Dedifferentiated amniotic fluid mesenchymal stem cell (primary cell): ENCODE measurements around the gene ENTPD2.

Experiments
- DNase-seq: peaks from one replicate; pipeline ENCODE4 v3.0.0-alpha.2; 2016; ENCODE audit errors: extremely low spot score

The ENTPD2 gene

GRCh38 chr9:137030006-137030405 is 23.9 kb downstream of the ENTPD2 start:
- DNase-seq, result no peak

- peak; percentile 40 for DNase-seq
Observed at GRCh38 chr9:137029058-137029936, 24.6 kb downstream of the ENTPD2 start.

- DNase-seq, result peak; percentile 31
Observed at GRCh38 chr9:137028263-137029057, 25.4 kb downstream of the ENTPD2 start.

GRCh38 chr9:137027369-137028262 is 26.2 kb downstream of the ENTPD2 start, which contains the start of gene ABCA2:
Gene ABCA2 (minus strand): TSS chr9:137028237. CDS start chr9:137028140, 97 bp downstream.
- no peak for DNase-seq

- DNase-seq, result no peak
Observed at GRCh38 chr9:137026828-137027227, 27.0 kb downstream of the ENTPD2 start.

- no peak for DNase-seq
Observed at GRCh38 chr9:137026384-137026783, 27.5 kb downstream of the ENTPD2 start.

- no peak for DNase-seq
Observed at GRCh38 chr9:137025517-137025966, 28.3 kb downstream of the ENTPD2 start.

- no peak for DNase-seq
Observed at GRCh38 chr9:137023583-137023991, 30.3 kb downstream of the ENTPD2 start.

GRCh38 chr9:137023157-137023556 is 30.7 kb downstream of the ENTPD2 start:
- no peak for DNase-seq

- no peak for DNase-seq
Observed at GRCh38 chr9:137022662-137023008, 31.2 kb downstream of the ENTPD2 start.

GRCh38 chr9:137021979-137022661 is 31.7 kb downstream of the ENTPD2 start:
- no peak for DNase-seq

- DNase-seq, result no peak
Observed at GRCh38 chr9:137021568-137021978, 32.3 kb downstream of the ENTPD2 start.

- no peak for DNase-seq
Observed at GRCh38 chr9:137020771-137021567, 32.9 kb downstream of the ENTPD2 start.

- DNase-seq, result no peak
Observed at GRCh38 chr9:137019891-137020683, 33.8 kb downstream of the ENTPD2 start.

GRCh38 chr9:137018761-137019559 is 34.9 kb downstream of the ENTPD2 start:
- no peak for DNase-seq

- no peak for DNase-seq
Observed at GRCh38 chr9:137017791-137018497, 35.9 kb downstream of the ENTPD2 start.

- DNase-seq, result no peak
Observed at GRCh38 chr9:137017071-137017470, 36.8 kb downstream of the ENTPD2 start.

GRCh38 chr9:137016436-137016835 is 37.4 kb downstream of the ENTPD2 start:
- DNase-seq, result no peak
